ENCODE measurements around the gene ODF2. TPM values are rescaled to one million over a fixed set of nuclear protein-coding genes. Genes with fewer than 3 reads are reported as not detected.
A peak's percentile ranks its signal among the peaks of the same experiment; 100 is the strongest.

Gene ODF2
- total and polyA plus RNA-seq, 11 donors = 8.0 to 25.5 (median 13.7) TPM

GRCh38 chr9:128528445-128529160 lies 72.8 kb downstream of the ODF2 start:
- Histone ChIP-seq H3K4me3 (no peak overlapping the region), H3K4me1 (peaks cover 0 to 2% (median 0%) of the 10 kb centered on the region in 12 donors), H3K27ac (no peak overlapping the region), H3K36me3 (peaks cover 0 to 100% (median 98%) of the 10 kb centered on the region in 9 donors), H3K9me3 (no peaks in the 10 kb centered on the region), H3K27me3 (no peaks in the 10 kb centered on the region)
- 92 to 94% (median 93%) methylated on average over 15 of the region's 15 CpGs for WGBS, 4 donors
- no peak for TF ChIP-seq POLR2A (IDR thresholded peaks at IDR 0.05)
- TF ChIP-seq, protein P1, sequence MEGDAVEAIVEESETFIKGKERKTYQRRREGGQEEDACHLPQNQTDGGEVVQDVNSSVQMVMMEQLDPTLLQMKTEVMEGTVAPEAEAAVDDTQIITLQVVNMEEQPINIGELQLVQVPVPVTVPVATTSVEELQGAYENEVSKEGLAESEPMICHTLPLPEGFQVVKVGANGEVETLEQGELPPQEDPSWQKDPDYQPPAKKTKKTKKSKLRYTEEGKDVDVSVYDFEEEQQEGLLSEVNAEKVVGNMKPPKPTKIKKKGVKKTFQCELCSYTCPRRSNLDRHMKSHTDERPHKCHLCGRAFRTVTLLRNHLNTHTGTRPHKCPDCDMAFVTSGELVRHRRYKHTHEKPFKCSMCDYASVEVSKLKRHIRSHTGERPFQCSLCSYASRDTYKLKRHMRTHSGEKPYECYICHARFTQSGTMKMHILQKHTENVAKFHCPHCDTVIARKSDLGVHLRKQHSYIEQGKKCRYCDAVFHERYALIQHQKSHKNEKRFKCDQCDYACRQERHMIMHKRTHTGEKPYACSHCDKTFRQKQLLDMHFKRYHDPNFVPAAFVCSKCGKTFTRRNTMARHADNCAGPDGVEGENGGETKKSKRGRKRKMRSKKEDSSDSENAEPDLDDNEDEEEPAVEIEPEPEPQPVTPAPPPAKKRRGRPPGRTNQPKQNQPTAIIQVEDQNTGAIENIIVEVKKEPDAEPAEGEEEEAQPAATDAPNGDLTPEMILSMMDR (IDR thresholded peaks at IDR 0.05) = no peak
- intact Hi-C loops (cut with DNase I) = loop anchor here in 1 of 10 donors (10.0 kb wide), 1 partner anchor 66 kb away; no protein-coding TSS in a partner anchor
- DNase-seq = no peak
- no peak for ATAC-seq

GRCh38 chr9:128529191-128529590 lies 73.4 kb downstream of the ODF2 start:
- H3K4me1 ChIP-seq = no peaks in the 10 kb centered on the region
- ATAC-seq = no peak
- intact Hi-C loops (cut with DNase I) = loop anchor here in 1 of 10 donors (10.0 kb wide), 1 partner anchor 66 kb away; no protein-coding TSS in a partner anchor
- TF ChIP-seq, protein P1 (IDR thresholded peaks at IDR 0.05) = no peak
- no peak for TF ChIP-seq POLR2A (IDR thresholded peaks at IDR 0.05)
- no peaks in the 10 kb centered on the region for H3K27me3 ChIP-seq
- DNase-seq = no peak
- no peaks in the 10 kb centered on the region for H3K9me3 ChIP-seq
- H3K4me3 ChIP-seq = no peak overlapping the region
- WGBS, 4 donors = 46 to 65% (median 61%) methylated on average over 4 of the region's 4 CpGs
- no peak overlapping the region for H3K27ac ChIP-seq
- H3K36me3 ChIP-seq = peaks cover 0 to 100% (median 98%) of the 10 kb centered on the region in 9 donors

- no peak for TF ChIP-seq POLR2A (IDR thresholded peaks at IDR 0.05)
- TF ChIP-seq, protein P1 (IDR thresholded peaks at IDR 0.05) = no peak
- Histone ChIP-seq H3K9me3 (no peaks in the 10 kb centered on the region), H3K4me1 (no peaks in the 10 kb centered on the region), H3K4me3 (no peak overlapping the region), H3K36me3 (peaks cover 0 to 100% (median 98%) of the 10 kb centered on the region in 9 donors), H3K27me3 (no peaks in the 10 kb centered on the region), H3K27ac (no peak overlapping the region)
- 81 to 91% (median 89%) methylated on average over 4 of the region's 4 CpGs for WGBS, 4 donors
- intact Hi-C loops (cut with DNase I) = no loop called here
- DNase-seq (no peak), ATAC-seq (no peak)
Measured at GRCh38 chr9:128532581-128532980, 76.8 kb downstream of the ODF2 start.

DNA sequence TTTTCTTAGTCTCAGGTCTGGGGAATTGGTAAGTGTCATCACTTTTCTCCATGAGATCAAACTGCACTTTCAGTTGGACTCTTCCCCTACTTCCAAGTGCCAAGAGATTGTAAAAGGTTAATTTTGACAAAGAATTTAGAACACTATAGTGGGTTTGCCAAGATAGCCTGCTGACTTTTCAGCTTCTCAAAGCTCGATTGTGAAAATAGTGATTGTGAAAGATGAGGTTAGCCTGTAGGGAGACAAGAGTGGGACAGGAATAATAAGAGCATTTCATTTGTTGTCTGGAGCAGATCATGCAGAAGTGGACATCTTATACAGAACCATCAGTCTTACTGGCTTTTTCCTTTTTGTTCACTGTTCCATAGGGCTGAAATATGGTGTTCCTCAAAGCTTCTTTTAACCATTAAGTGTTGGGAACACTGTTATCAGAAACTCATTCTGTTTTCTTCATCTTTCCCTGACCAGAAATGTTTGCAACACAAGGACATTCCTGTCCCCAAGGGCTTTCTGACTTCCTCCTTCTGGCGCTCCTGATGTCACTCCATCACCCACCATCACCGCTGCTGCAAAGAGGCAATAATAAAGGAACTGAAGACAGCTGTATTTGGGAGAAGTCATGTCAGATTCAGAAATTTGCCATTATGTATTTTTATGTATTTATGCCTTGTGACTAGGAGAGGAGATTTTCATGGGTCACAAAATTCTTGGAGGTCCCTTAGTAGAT lies 85.0 kb downstream of the ODF2 start:
- Histone ChIP-seq H3K4me1 (peaks cover 0 to 16% (median 0%) of the 10 kb centered on the region in 12 donors), H3K27me3 (no peaks in the 10 kb centered on the region), H3K9me3 (no peaks in the 10 kb centered on the region), H3K36me3 (peaks cover 0 to 90% (median 75%) of the 10 kb centered on the region in 9 donors), H3K4me3 (no peak overlapping the region), H3K27ac (peak overlapping the region in 3 of 12 donors; percentile 4 to 20 (median 7))
- ATAC-seq (peak in 3 of 4 donors; percentile 30 to 62 (median 45)), DNase-seq (no peak)
- TF ChIP-seq, protein P1 (IDR thresholded peaks at IDR 0.05) = no peak
- TF ChIP-seq POLR2A (IDR thresholded peaks at IDR 0.05) = no peak
- intact Hi-C loops (cut with DNase I) = no loop called here
- 53 to 63% (median 59%) methylated on average over 3 of the region's 3 CpGs for WGBS, 4 donors

All from heart left ventricle (tissue), 16 donors.